SH-SY5Y (cell line): ENCODE results near the gene GALNT1.
A peak's percentile ranks its signal among the peaks of the same experiment; 100 is the strongest.

Experiments used
- GATA2 ChIP-seq: IDR thresholded peaks from 2 replicates; pipeline ENCODE4 v1.6.1; 2011; ENCODE audit warnings: mild to moderate bottlenecking, low read depth, low read length
- GATA3 ChIP-seq: IDR thresholded peaks from 2 replicates; pipeline ENCODE4 v1.6.1; 2011; ENCODE audit warnings: low read depth, mild to moderate bottlenecking, low read length, moderate library complexity

DNA sequence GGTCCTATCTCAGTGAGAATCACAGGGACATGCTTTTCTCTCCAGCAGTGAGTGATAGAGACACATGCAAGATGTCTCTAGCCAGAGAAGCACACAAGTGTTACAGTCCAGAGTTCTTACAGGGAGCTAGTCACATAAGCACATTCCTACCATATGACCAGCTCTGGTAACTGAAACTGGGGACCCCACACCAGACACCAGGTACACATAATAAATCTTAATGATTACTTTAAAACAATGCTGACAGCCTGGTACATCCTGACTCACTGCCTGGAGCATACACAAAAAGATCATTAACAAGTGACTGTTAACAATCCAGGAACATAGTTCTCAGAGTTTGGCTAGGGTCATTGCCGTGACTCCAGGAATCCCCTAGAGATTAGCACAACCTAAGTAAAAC is 53.6 kb downstream of the GALNT1 start:
- TF ChIP-seq GATA2 (no peak; the same call in 1 of the 2 replicates), GATA3 (0 out of 2 replicates have a peak, but pooled peaks have one; percentile 12)
